Colonic mucosa (tissue), 4 donors: Measurements from ENCODE around the gene SCAMP5. TPM values are rescaled to one million over a fixed set of nuclear protein-coding genes. Genes with fewer than 3 reads are reported as not detected.

Experiments used
- DNase-seq: peaks from one replicate; pipeline ENCODE4 v3.0.0-alpha.2; 2020
- H3K27ac ChIP-seq: fragments of 200-600 bp; one replicate; pipeline ENCODE4 v1.8.0; 2021
- H3K27me3 ChIP-seq: fragments of 200-600 bp; one replicate; pipeline ENCODE4 v1.8.0; 2021
- H3K36me3 ChIP-seq: fragments of 200-600 bp; one replicate; pipeline ENCODE4 v1.8.0; 2021
- H3K4me1 ChIP-seq: fragments of 200-600 bp; one replicate; pipeline ENCODE4 v1.8.0; 2021; ENCODE audit warnings: mild to moderate bottlenecking
- H3K4me3 ChIP-seq: fragments of 200-600 bp; one replicate; pipeline ENCODE4 v1.8.0; 2021
- H3K9ac ChIP-seq, 2 donors: one replicate each; pipeline ENCODE4 v1.7.0; 2013; ENCODE audit warnings: control low read depth in 2 of 2, low read depth in 2 of 2, low read length in 2 of 2
- H3K9me3 ChIP-seq: fragments of 200-600 bp; one replicate; pipeline ENCODE4 v1.8.0; 2021
- intact Hi-C: fragments of 100-400 bp; cut with DNase I; formaldehyde crosslinking; loops from one replicate; pipeline ENCODE4 v1.14.1; 2022
- total RNA-seq, 2 donors: library from RNA; stranded (reverse); fragmentation: NEBNext Ultra II Directional in 1 of 2; extraction: Animal tissue kit (Norgen Biotek cat#: 25700) in 1 of 2; gene quantifications; one replicate each; pipeline ENCODE4 v1.2.1, GENCODE V29; 2021
- TF ChIP-seq, protein P1 (sequence below): fragments of 200-600 bp; IDR thresholded peaks from one replicate; pipeline ENCODE4 v1.8.0; 2022; ENCODE audit warnings: antibody characterized with exemption, mild to moderate bottlenecking
- donor health status: healthy.
- donor health status: DM: no; HTN: no; CAD: no.
- donor health status: DM: no; HTN: no; CAD: no.

SCAMP5 gene
- total RNA-seq, 2 donors from 2014 or later = 4.9 to 24.9 TPM

DNA sequence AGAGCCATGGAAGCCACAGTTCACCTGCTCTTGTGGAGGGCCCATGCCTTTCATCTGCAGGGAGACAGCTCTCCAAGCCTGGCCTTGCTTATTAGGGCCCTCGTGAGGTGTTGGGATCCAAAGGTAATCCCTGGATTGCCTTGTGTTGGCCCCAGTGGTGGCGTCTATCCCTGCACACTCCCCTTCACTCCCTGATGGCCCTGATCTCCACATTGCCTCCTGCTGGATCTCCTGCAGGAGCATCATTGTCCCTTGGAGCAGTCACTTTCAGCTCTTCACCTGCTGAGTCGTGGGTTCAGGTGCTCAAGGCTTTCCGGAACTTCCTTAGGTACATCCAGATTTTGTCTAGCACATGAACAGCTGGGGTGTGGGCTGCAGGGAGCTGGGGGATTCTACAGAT is 35.1 kb downstream of the SCAMP5 start:
- intact Hi-C loops = no loop called here

DNA sequence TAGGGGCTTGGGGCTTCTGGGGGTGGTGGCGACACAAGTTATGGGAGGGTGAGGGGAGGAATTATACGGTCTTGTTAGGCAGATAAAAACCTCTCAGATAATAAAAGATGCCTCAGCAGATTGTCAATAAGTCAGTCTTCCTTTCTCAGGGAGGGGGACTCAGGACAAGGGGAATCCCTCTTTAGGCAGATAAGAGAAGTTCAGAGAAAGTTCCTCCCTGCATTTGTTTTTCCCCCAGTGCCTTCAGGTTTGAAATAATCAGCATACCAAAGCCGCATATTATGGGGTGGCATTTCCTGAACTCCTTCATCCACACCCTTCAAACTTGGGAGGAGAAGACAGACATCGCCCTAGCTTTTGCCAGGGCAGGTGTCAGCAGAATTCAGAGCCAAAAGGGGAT is 36.5 kb downstream of the SCAMP5 start:
- Histone ChIP-seq H3K27me3 (no peaks in the 10 kb centered on the region), H3K4me3 (no peak overlapping the region), H3K27ac (no peak overlapping the region), H3K36me3 (no peaks in the 10 kb centered on the region), H3K9me3 (no peaks in the 10 kb centered on the region), H3K9ac (peak overlapping the region in 1 of 2 donors; percentile 1), H3K4me1 (peaks cover 4% of the 10 kb centered on the region)
- DNase-seq = no peak
- TF ChIP-seq, protein P1, sequence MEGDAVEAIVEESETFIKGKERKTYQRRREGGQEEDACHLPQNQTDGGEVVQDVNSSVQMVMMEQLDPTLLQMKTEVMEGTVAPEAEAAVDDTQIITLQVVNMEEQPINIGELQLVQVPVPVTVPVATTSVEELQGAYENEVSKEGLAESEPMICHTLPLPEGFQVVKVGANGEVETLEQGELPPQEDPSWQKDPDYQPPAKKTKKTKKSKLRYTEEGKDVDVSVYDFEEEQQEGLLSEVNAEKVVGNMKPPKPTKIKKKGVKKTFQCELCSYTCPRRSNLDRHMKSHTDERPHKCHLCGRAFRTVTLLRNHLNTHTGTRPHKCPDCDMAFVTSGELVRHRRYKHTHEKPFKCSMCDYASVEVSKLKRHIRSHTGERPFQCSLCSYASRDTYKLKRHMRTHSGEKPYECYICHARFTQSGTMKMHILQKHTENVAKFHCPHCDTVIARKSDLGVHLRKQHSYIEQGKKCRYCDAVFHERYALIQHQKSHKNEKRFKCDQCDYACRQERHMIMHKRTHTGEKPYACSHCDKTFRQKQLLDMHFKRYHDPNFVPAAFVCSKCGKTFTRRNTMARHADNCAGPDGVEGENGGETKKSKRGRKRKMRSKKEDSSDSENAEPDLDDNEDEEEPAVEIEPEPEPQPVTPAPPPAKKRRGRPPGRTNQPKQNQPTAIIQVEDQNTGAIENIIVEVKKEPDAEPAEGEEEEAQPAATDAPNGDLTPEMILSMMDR = no peak
- intact Hi-C loops = no loop called here

More for the DNA sequence above, 35.1 kb downstream of the SCAMP5 start:
- no peaks in the 10 kb centered on the region for H3K27me3 ChIP-seq
- H3K4me1 ChIP-seq = peaks cover 4% of the 10 kb centered on the region
- H3K9me3 ChIP-seq = no peaks in the 10 kb centered on the region
- no peak for DNase-seq
- H3K4me3 ChIP-seq = no peak overlapping the region
- TF ChIP-seq, protein P1 = no peak
- no peak overlapping the region for H3K9ac ChIP-seq
- H3K36me3 ChIP-seq = no peaks in the 10 kb centered on the region
- no peak overlapping the region for H3K27ac ChIP-seq

DNA sequence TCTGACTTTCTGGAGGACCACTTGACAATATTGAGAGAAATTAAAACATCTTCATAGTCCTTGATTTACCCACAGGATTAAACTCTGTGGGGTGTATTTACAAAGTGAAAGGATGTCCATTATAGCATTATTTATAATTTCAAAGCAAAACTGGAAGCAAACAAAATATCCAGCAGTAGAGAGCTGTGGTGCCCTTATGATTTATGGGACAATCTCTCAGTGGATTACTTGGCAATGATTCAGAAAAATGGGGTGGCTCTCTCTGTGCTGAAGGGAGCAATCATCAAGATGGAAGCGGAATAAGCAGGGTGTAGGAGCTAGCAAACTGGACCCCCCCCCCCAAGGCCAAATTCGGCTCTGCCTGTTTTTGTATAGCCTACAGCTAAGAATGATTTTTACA is 37.0 kb downstream of the SCAMP5 start:
- Histone ChIP-seq H3K9me3 (no peaks in the 10 kb centered on the region), H3K36me3 (no peaks in the 10 kb centered on the region), H3K4me3 (no peak overlapping the region), H3K4me1 (peaks cover 4% of the 10 kb centered on the region), H3K27ac (no peak overlapping the region), H3K27me3 (no peaks in the 10 kb centered on the region), H3K9ac (peak overlapping the region in 1 of 2 donors; percentile 1)
- TF ChIP-seq, protein P1 = no peak
- intact Hi-C loops = no loop called here
- DNase-seq = no peak

DNA sequence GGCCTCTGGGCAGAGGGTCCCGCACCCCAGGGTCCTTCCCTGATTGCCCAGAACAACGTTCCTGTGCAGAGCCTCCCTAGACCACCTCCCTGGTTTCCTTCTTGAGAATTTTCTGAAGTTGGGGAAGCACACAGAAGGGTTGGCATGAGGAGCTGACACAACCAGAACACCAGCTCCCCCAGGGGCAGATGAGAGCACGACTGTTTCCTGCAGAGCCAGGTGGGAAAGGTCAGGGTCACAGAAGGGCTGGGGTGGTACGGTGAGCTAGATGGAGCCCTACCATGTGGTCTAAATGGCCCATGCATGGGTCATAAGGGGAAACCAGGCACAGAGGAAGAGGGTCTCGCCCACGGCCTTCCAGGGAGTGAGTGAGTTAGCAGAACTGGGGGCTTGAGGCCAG is 38.4 kb downstream of the SCAMP5 start:
- Histone ChIP-seq H3K27me3 (no peaks in the 10 kb centered on the region), H3K9me3 (no peaks in the 10 kb centered on the region), H3K9ac (no peak overlapping the region), H3K27ac (no peak overlapping the region), H3K4me3 (no peak overlapping the region), H3K4me1 (peaks cover 4% of the 10 kb centered on the region), H3K36me3 (no peaks in the 10 kb centered on the region)
- intact Hi-C loops = no loop called here
- TF ChIP-seq, protein P1 = no peak
- no peak for DNase-seq

DNA sequence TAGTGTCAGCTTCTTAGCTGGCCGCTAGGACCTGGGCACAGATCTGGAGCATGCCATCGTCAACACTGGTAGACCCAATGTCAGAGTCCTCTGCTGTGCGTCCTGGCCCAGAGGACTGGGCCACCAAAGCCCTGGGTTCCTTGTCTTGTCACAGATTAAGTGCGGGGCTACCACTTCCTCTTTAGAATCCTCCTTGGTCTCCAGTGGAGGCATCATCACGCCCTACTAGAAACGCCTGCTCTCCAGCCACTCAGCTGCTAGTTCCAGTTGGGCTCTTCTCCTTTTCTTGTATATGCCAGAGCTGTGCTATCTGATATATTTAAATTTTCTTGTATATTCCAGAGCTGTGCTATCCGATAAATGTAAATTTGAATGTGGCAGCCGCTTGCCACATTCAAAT is 39.3 kb downstream of the SCAMP5 start:
- H3K9ac ChIP-seq = no peak overlapping the region
- no peaks in the 10 kb centered on the region for H3K27me3 ChIP-seq
- H3K9me3 ChIP-seq = no peaks in the 10 kb centered on the region
- no peak overlapping the region for H3K4me3 ChIP-seq
- H3K27ac ChIP-seq = no peak overlapping the region
- intact Hi-C loops = no loop called here
- H3K36me3 ChIP-seq = no peaks in the 10 kb centered on the region
- no peak for DNase-seq
- H3K4me1 ChIP-seq = peaks cover 1% of the 10 kb centered on the region
- TF ChIP-seq, protein P1 = no peak

DNA sequence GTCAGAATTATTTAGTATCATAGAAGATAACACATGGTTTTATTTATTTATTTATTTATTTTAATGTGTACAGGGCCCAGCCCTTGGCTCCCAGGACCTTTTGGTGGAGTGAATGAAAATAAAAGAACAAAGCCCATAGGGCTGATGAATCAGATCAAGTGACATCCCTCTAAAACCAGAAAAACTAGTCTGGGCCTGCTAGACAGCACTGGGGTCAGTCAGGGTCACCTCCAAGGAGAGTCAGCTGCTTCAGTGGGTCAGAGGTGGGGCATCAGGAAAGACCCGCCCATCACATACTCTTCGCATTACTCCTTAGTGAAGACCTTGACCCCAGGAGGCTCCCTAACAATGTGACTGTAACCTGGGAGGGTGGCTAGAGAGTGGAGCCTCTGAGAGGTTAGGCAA is 40.9 kb downstream of the SCAMP5 start:
- H3K9ac ChIP-seq = no peak overlapping the region
- no peak overlapping the region for H3K27ac ChIP-seq
- intact Hi-C loops = no loop called here
- TF ChIP-seq, protein P1 = no peak
- no peak overlapping the region for H3K4me3 ChIP-seq
- H3K9me3 ChIP-seq = no peaks in the 10 kb centered on the region
- peak; percentile 60 for DNase-seq
- H3K27me3 ChIP-seq = no peaks in the 10 kb centered on the region
- H3K36me3 ChIP-seq = no peaks in the 10 kb centered on the region
- H3K4me1 ChIP-seq = no peaks in the 10 kb centered on the region
